ENCODE measurements around the gene ZNF487. TPM values are rescaled to one million over a fixed set of nuclear protein-coding genes. Genes with fewer than 3 reads are reported as not detected.

ZNF487 gene
- total and polyA plus RNA-seq, 2 of the 13 experiments (the other 11 are each of a cell fraction or from before 2014, with no cell fraction given) = 7.4 to 8.8 TPM

- no peak for TF ChIP-seq ZNF773 (CRISPR knock-in tag; IDR thresholded peaks at IDR 0.05; ENCODE audit: borderline replicate concordance)
- TF ChIP-seq, protein P1, sequence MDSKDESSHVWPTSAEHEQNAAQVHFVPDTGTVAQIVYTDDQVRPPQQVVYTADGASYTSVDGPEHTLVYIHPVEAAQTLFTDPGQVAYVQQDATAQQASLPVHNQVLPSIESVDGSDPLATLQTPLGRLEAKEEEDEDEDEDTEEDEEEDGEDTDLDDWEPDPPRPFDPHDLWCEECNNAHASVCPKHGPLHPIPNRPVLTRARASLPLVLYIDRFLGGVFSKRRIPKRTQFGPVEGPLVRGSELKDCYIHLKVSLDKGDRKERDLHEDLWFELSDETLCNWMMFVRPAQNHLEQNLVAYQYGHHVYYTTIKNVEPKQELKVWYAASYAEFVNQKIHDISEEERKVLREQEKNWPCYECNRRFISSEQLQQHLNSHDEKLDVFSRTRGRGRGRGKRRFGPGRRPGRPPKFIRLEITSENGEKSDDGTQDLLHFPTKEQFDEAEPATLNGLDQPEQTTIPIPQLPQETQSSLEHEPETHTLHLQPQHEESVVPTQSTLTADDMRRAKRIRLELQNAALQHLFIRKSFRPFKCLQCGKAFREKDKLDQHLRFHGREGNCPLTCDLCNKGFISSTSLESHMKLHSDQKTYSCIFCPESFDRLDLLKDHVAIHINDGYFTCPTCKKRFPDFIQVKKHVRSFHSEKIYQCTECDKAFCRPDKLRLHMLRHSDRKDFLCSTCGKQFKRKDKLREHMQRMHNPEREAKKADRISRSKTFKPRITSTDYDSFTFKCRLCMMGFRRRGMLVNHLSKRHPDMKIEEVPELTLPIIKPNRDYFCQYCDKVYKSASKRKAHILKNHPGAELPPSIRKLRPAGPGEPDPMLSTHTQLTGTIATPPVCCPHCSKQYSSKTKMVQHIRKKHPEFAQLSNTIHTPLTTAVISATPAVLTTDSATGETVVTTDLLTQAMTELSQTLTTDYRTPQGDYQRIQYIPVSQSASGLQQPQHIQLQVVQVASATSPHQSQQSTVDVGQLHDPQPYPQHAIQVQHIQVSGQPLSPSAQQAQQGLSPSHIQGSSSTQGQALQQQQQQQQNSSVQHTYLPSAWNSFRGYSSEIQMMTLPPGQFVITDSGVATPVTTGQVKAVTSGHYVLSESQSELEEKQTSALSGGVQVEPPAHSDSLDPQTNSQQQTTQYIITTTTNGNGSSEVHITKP (CRISPR knock-in tag; IDR thresholded peaks at IDR 0.05; ENCODE audit: low read depth) = no peak
- peak; percentile 71 for TF ChIP-seq ZNF724P (CRISPR knock-in tag; IDR thresholded peaks at IDR 0.05; ENCODE audit: borderline replicate concordance)
- TF ChIP-seq ZBTB4 (CRISPR knock-in tag; IDR thresholded peaks at IDR 0.05; ENCODE audit: borderline replicate concordance) = no peak
- TF ChIP-seq ZNF34 (CRISPR knock-in tag; IDR thresholded peaks at IDR 0.05; ENCODE audit: borderline replicate concordance) = no peak
- TF ChIP-seq, protein P2, sequence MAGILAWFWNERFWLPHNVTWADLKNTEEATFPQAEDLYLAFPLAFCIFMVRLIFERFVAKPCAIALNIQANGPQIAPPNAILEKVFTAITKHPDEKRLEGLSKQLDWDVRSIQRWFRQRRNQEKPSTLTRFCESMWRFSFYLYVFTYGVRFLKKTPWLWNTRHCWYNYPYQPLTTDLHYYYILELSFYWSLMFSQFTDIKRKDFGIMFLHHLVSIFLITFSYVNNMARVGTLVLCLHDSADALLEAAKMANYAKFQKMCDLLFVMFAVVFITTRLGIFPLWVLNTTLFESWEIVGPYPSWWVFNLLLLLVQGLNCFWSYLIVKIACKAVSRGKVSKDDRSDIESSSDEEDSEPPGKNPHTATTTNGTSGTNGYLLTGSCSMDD (CRISPR knock-in tag; IDR thresholded peaks at IDR 0.05) = no peak
- TF ChIP-seq ZNF543 (CRISPR knock-in tag; IDR thresholded peaks at IDR 0.05) = no peak
- TF ChIP-seq ZNF530 (CRISPR knock-in tag; IDR thresholded peaks at IDR 0.05; ENCODE audit: low read depth) = no peak
- TF ChIP-seq, protein P3, sequence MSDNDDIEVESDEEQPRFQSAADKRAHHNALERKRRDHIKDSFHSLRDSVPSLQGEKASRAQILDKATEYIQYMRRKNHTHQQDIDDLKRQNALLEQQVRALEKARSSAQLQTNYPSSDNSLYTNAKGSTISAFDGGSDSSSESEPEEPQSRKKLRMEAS (IDR thresholded peaks at IDR 0.05) = peak; percentile 76; the same call in 1 of the 2 replicates
- TF ChIP-seq STAT6 (CRISPR knock-in tag; IDR thresholded peaks at IDR 0.05; ENCODE audit: borderline replicate concordance) = no peak
- TF ChIP-seq, protein P4, sequence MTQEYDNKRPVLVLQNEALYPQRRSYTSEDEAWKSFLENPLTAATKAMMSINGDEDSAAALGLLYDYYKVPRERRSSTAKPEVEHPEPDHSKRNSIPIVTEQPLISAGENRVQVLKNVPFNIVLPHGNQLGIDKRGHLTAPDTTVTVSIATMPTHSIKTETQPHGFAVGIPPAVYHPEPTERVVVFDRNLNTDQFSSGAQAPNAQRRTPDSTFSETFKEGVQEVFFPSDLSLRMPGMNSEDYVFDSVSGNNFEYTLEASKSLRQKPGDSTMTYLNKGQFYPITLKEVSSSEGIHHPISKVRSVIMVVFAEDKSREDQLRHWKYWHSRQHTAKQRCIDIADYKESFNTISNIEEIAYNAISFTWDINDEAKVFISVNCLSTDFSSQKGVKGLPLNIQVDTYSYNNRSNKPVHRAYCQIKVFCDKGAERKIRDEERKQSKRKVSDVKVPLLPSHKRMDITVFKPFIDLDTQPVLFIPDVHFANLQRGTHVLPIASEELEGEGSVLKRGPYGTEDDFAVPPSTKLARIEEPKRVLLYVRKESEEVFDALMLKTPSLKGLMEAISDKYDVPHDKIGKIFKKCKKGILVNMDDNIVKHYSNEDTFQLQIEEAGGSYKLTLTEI (CRISPR knock-in tag; conservative IDR thresholded peaks at IDR 0.05) = no peak; the same call in 1 of the 2 replicates
- TF ChIP-seq, protein P5, sequence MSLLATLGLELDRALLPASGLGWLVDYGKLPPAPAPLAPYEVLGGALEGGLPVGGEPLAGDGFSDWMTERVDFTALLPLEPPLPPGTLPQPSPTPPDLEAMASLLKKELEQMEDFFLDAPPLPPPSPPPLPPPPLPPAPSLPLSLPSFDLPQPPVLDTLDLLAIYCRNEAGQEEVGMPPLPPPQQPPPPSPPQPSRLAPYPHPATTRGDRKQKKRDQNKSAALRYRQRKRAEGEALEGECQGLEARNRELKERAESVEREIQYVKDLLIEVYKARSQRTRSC (CRISPR knock-in tag; IDR thresholded peaks at IDR 0.05; ENCODE audit: low read depth) = no peak
- peak; percentile 80; the same call in 1 of the 2 replicates for TF ChIP-seq SNAI1 (CRISPR knock-in tag; IDR thresholded peaks at IDR 0.05; ENCODE audit: borderline replicate concordance)
These were observed 40.6 kb upstream of the ZNF487 start (continued) for GRCh38 chr10:43396061-43396927.

All from HepG2 (cell line).